Measurements from ENCODE around the gene STXBP6. TPM values are rescaled to one million over a fixed set of nuclear protein-coding genes. Genes with fewer than 3 reads are reported as not detected.
"Not testable (repeated sequence)": the region's sequence is repeated elsewhere in the genome, so short reads cannot be mapped to it uniquely, and the experiment has no call there.

The STXBP6 gene
- total RNA-seq, 1 experiment from 2014 or later, result 12.3 TPM

- Histone ChIP-seq H3K4me1 (replicated peaks; ENCODE audit: insufficient read depth) (no peaks in the 10 kb centered on the region), H3K4me3 (no peak overlapping the region), H2AFZ (no peak overlapping the region), H4K20me1 (ENCODE audit: insufficient read depth) (no peaks in the 10 kb centered on the region), H3K27me3 (ENCODE audit: insufficient read depth, low read depth) (no peaks in the 10 kb centered on the region), H3K4me2 (peak overlapping the region; percentile 7; the same call in 1 of the 2 replicates), H3F3A (ENCODE audit: insufficient read depth, low read depth) (no peaks in the 10 kb centered on the region), H3K9me3 (ENCODE audit: insufficient read depth, low read depth) (no peaks in the 10 kb centered on the region), H3K79me2 (ENCODE audit: low read depth) (no peaks in the 10 kb centered on the region), H3K9me2 (ENCODE audit: insufficient read depth) (no peaks in the 10 kb centered on the region), H3K27ac (0 out of 2 replicates have a peak overlapping the region, but pooled peaks have one; percentile 23), H3K36me3 (ENCODE audit: low read depth) (no peaks in the 10 kb centered on the region)
- BruUV-seq (replicated peaks), result no TSS peak
- ChIA-PET POLR2A (ENCODE audit: unreplicated experiment) (no interaction called here), CTCF (no interaction called here)
- TF ChIP-seq CTCF (conservative IDR thresholded peaks at IDR 0.05) (no peak), EZH2 (IDR thresholded peaks at IDR 0.05; ENCODE audit: low read depth) (no peak)
- intact Hi-C loops (cut with micrococcal nuclease; ENCODE audit: unreplicated experiment), result no loop called here
- DNase-seq, result no peak
These were observed 210.2 kb downstream of the STXBP6 start for GRCh38 chr14:24839617-24840203.

GRCh38 chr14:24838945-24839616, 210.9 kb downstream of the STXBP6 start:
- DNase-seq, result no peak
- POLR2A ChIA-PET (ENCODE audit: unreplicated experiment), result no interaction called here
- Histone ChIP-seq H4K20me1 (ENCODE audit: insufficient read depth) (no peaks in the 10 kb centered on the region), H3K27me3 (ENCODE audit: insufficient read depth, low read depth) (no peaks in the 10 kb centered on the region), H3K4me3 (no peak overlapping the region), H3K36me3 (ENCODE audit: low read depth) (no peaks in the 10 kb centered on the region), H2AFZ (no peak overlapping the region), H3K9me2 (ENCODE audit: insufficient read depth) (no peaks in the 10 kb centered on the region), H3K79me2 (ENCODE audit: low read depth) (no peaks in the 10 kb centered on the region), H3K27ac (no peak overlapping the region), H3K9me3 (ENCODE audit: insufficient read depth, low read depth) (no peaks in the 10 kb centered on the region), H3F3A (ENCODE audit: insufficient read depth, low read depth) (no peaks in the 10 kb centered on the region), H3K4me2 (no peak overlapping the region), H3K4me1 (replicated peaks; ENCODE audit: insufficient read depth) (no peaks in the 10 kb centered on the region)
- no peak for TF ChIP-seq EZH2 (IDR thresholded peaks at IDR 0.05; ENCODE audit: low read depth)
- no peak for TF ChIP-seq CTCF (conservative IDR thresholded peaks at IDR 0.05)
- intact Hi-C loops (cut with micrococcal nuclease; ENCODE audit: unreplicated experiment), result no loop called here
- BruUV-seq (replicated peaks), result no TSS peak
- CTCF ChIA-PET, result no interaction called here

- intact Hi-C loops (cut with micrococcal nuclease; ENCODE audit: unreplicated experiment), result no loop called here
- no peak for TF ChIP-seq CTCF (conservative IDR thresholded peaks at IDR 0.05)
- no peak for TF ChIP-seq EZH2 (IDR thresholded peaks at IDR 0.05; ENCODE audit: low read depth)
- CTCF ChIA-PET, result no interaction called here
These were observed 212.5 kb downstream of the STXBP6 start for GRCh38 chr14:24837280-24838046.

GRCh38 chr14:24836324-24836723, 213.6 kb downstream of the STXBP6 start:
- H3K4me1 ChIP-seq (replicated peaks; ENCODE audit: insufficient read depth); H3K4me3 ChIP-seq; H3F3A ChIP-seq (ENCODE audit: insufficient read depth, low read depth); BruUV-seq (replicated peaks); H4K20me1 ChIP-seq (ENCODE audit: insufficient read depth); H3K9me3 ChIP-seq (ENCODE audit: insufficient read depth, low read depth); H3K27me3 ChIP-seq (ENCODE audit: insufficient read depth, low read depth); H3K27ac ChIP-seq; H3K36me3 ChIP-seq (ENCODE audit: low read depth); H3K79me2 ChIP-seq (ENCODE audit: low read depth); CTCF ChIA-PET; H3K9me2 ChIP-seq (ENCODE audit: insufficient read depth); POLR2A ChIA-PET (ENCODE audit: unreplicated experiment); H3K4me2 ChIP-seq; DNase-seq; intact Hi-C loops (cut with micrococcal nuclease; ENCODE audit: unreplicated experiment); H2AFZ ChIP-seq: not testable (repeated sequence)

More at GRCh38 chr14:24837280-24838046, 212.5 kb downstream of the STXBP6 start:
- no peak overlapping the region for H3K27ac ChIP-seq
- no peak for DNase-seq
- no peaks in the 10 kb centered on the region for H3K9me2 ChIP-seq (ENCODE audit: insufficient read depth)
- no TSS peak for BruUV-seq (replicated peaks)
- no peaks in the 10 kb centered on the region for H3K27me3 ChIP-seq (ENCODE audit: insufficient read depth, low read depth)
- POLR2A ChIA-PET (ENCODE audit: unreplicated experiment), result no interaction called here
- H3K9me3 ChIP-seq (ENCODE audit: insufficient read depth, low read depth), result no peaks in the 10 kb centered on the region
- H3K79me2 ChIP-seq (ENCODE audit: low read depth), result no peaks in the 10 kb centered on the region
- no peaks in the 10 kb centered on the region for H3K36me3 ChIP-seq (ENCODE audit: low read depth)
- no peaks in the 10 kb centered on the region for H3F3A ChIP-seq (ENCODE audit: insufficient read depth, low read depth)
- no peak overlapping the region for H3K4me2 ChIP-seq
- H3K4me3 ChIP-seq, result no peak overlapping the region
- H2AFZ ChIP-seq, result no peak overlapping the region
- no peaks in the 10 kb centered on the region for H3K4me1 ChIP-seq (replicated peaks; ENCODE audit: insufficient read depth)
- no peaks in the 10 kb centered on the region for H4K20me1 ChIP-seq (ENCODE audit: insufficient read depth)

Measured in PC-9 (cell line).